Left ventricle myocardium inferior (tissue), 1 donor: ENCODE results near the gene ADA. TPM values are rescaled to one million over a fixed set of nuclear protein-coding genes. Genes with fewer than 3 reads are reported as not detected.
A peak's percentile ranks its signal among the peaks of the same experiment; 100 is the strongest.

Experiments used
- DNase-seq: peaks from one replicate; pipeline ENCODE4 v3.0.0-alpha.2; 2020
- H3K27ac ChIP-seq: fragments of 200-600 bp; replicated peaks from 2 replicates; pipeline ENCODE4 v1.8.0; 2021
- H3K27me3 ChIP-seq: fragments of 200-600 bp; 2 replicates; pipeline ENCODE4 v1.8.0; 2021; ENCODE audit warnings: low read depth
- H3K36me3 ChIP-seq: fragments of 200-600 bp; 2 replicates; pipeline ENCODE4 v1.8.0; 2021
- H3K4me1 ChIP-seq: fragments of 200-600 bp; 2 replicates; pipeline ENCODE4 v1.8.0; 2021
- H3K4me3 ChIP-seq: fragments of 200-600 bp; 2 replicates; pipeline ENCODE4 v1.8.0; 2021; ENCODE audit warnings: mild to moderate bottlenecking, moderate library complexity
- H3K9me3 ChIP-seq: fragments of 200-600 bp; replicated peaks from 2 replicates; pipeline ENCODE4 v1.8.0; 2021
- CTCF ChIP-seq: fragments of 200-600 bp; IDR thresholded peaks from 2 replicates; pipeline ENCODE4 v1.8.0; 2021; ENCODE audit warnings: antibody characterized with exemption, mild to moderate bottlenecking, borderline replicate concordance
- intact Hi-C: fragments of 100-400 bp; cut with micrococcal nuclease; formaldehyde crosslinking; loops from one replicate; pipeline ENCODE4 v1.11.0; 2022
- total RNA-seq: library from RNA; stranded (reverse); fragmentation: NEBNext Ultra II Directional; extraction: Animal tissue kit (Norgen Biotek cat#: 25700); gene quantifications from one replicate; pipeline ENCODE4 v1.2.1, GENCODE V29; 2021
- donor health status: DM: no; HTN: yes; CAD: no; lungs with severe emphysema.

Gene ADA
- total RNA-seq, 1 donor from 2014 or later, result 6.7 TPM

- Histone ChIP-seq H3K4me3 (no peak overlapping the region), H3K27me3 (no peaks in the 10 kb centered on the region), H3K27ac (peak overlapping the region; percentile 91), H3K9me3 (no peaks in the 10 kb centered on the region), H3K4me1 (peaks cover 88% of the 10 kb centered on the region), H3K36me3 (peaks cover 31% of the 10 kb centered on the region)
- no peak for TF ChIP-seq CTCF
- intact Hi-C loops, result no loop called here
- DNase-seq, result no peak
Observed at GRCh38 chr20:44635877-44636276, 15.6 kb downstream of the ADA start.

GRCh38 chr20:44633872-44634600, 17.5 kb downstream of the ADA start:
- H3K4me3 ChIP-seq, result no peak overlapping the region
- no peak for DNase-seq
- no peaks in the 10 kb centered on the region for H3K27me3 ChIP-seq
- no peaks in the 10 kb centered on the region for H3K9me3 ChIP-seq
- H3K36me3 ChIP-seq, result peaks cover 35% of the 10 kb centered on the region
- H3K27ac ChIP-seq, result peak overlapping the region; percentile 54
- intact Hi-C loops, result no loop called here
- TF ChIP-seq CTCF, result no peak
- H3K4me1 ChIP-seq, result peaks cover 88% of the 10 kb centered on the region

- intact Hi-C loops, result no loop called here
- no peaks in the 10 kb centered on the region for H3K27me3 ChIP-seq
- H3K4me3 ChIP-seq, result no peak overlapping the region
- peaks cover 39% of the 10 kb centered on the region for H3K36me3 ChIP-seq
- no peak for TF ChIP-seq CTCF
- peaks cover 81% of the 10 kb centered on the region for H3K4me1 ChIP-seq
- no peak for DNase-seq
- no peaks in the 10 kb centered on the region for H3K9me3 ChIP-seq
- peak overlapping the region; percentile 54 for H3K27ac ChIP-seq
Observed at GRCh38 chr20:44633187-44633810, 18.2 kb downstream of the ADA start.

GRCh38 chr20:44632103-44632752, 19.3 kb downstream of the ADA start:
- no peaks in the 10 kb centered on the region for H3K9me3 ChIP-seq
- peak overlapping the region; percentile 54 for H3K27ac ChIP-seq
- H3K4me1 ChIP-seq, result peaks cover 70% of the 10 kb centered on the region
- DNase-seq, result no peak
- no peaks in the 10 kb centered on the region for H3K27me3 ChIP-seq
- no peak for TF ChIP-seq CTCF
- H3K4me3 ChIP-seq, result no peak overlapping the region
- intact Hi-C loops, result no loop called here
- H3K36me3 ChIP-seq, result peaks cover 47% of the 10 kb centered on the region

GRCh38 chr20:44630297-44630696, 21.2 kb downstream of the ADA start:
- no peak for DNase-seq
- H3K4me3 ChIP-seq, result no peak overlapping the region
- no peaks in the 10 kb centered on the region for H3K27me3 ChIP-seq
- H3K4me1 ChIP-seq, result peaks cover 51% of the 10 kb centered on the region
- no peak overlapping the region for H3K27ac ChIP-seq
- no peak for TF ChIP-seq CTCF
- no peaks in the 10 kb centered on the region for H3K9me3 ChIP-seq
- intact Hi-C loops, result no loop called here
- H3K36me3 ChIP-seq, result peaks cover 52% of the 10 kb centered on the region
